ENCODE results near the gene SPEM1.
A peak's percentile ranks its signal among the peaks of the same experiment; 100 is the strongest.

SPEM1 gene

DNA sequence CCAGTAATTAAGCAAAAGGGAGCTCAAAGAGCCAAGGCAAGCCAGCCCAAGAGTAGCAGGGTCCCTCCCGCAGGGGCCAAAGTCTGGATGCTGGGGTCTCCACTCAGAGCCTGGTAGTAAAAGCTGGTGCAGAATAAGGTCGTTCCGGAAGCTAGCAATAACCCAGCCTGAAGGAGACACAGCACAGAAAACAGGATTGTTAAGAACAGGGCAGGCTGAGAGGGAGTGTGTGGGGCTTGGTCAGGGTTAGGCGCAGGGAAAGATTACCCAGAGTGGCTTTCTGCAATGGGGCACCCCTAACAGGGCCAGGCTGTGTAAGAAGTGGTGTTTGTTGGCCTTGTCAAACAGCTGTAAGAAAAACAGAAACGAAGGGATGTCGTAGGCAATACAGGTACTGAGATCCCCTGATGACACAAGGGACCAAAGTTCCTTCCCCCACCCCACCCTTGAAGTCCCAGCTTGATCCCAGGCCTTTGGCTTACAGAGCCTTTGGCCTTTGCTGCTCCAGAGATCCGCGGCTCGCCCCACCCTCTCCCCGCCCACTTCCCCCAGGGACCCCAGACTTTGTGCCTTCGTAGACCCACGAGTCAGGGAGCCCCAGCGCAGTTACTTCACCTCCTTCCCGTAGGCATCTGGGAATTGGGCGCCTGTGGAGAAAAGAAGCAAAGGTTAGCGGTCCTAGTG is 16.9 kb upstream of the SPEM1 start:
- DNase-seq, result peak; percentile 21

DNA sequence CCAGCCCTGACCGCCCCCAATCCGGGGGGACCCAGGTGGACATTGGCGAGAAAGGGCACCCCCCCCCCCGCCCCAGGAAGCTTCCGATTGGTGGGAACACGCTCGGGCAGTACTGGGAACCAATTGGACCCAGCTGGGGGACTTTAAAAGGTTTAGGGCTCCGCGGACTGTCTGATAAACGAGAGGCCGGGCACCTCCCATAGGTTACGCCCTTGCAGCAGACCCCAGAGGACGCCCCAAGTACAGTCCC is 16.5 kb upstream of the SPEM1 start:
- no peak for DNase-seq

DNA sequence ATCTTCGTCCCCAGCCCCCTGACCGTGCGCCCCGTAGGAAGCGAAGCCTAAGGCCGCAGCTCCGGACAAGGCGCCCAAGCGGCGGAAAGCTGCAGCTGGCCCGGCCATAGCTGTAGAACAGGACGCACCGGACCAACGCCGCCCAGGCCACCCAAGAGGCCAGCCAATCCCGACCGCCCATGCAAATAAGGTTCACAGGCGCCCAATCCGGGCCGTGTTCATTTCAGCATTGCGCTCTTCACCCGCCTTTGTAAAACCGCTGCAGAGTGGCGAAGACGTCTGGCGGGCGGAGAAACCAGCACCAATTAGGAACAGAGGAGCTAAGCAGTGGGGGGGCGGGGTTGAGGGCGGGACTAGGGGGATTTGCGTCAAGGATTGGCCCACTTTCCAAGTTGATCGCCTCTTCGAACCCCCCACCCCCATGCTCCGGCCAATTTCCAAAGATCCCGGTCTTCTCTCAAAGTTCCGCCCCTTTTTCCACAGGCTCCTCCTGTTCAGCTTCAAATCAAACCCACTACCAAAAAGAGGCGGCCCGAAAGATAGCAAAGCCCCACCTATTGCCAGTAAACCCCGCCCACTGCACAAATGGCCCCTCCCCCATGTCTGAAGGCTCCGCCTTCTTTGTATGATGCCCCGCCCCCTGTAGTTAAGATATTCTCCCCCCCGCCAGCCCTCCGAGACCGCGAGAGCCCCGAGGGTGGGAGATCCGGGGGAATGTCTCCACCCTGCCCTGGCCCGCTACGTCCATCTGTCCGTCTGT is 16.0 kb upstream of the SPEM1 start, which contains the start of gene TMEM256:
TMEM256 (minus strand) TSS at position 121 of the 760 bp plus-strand sequence; CDS start at position 108, 13 bp downstream.
- peak; percentile 98 for DNase-seq

DNA sequence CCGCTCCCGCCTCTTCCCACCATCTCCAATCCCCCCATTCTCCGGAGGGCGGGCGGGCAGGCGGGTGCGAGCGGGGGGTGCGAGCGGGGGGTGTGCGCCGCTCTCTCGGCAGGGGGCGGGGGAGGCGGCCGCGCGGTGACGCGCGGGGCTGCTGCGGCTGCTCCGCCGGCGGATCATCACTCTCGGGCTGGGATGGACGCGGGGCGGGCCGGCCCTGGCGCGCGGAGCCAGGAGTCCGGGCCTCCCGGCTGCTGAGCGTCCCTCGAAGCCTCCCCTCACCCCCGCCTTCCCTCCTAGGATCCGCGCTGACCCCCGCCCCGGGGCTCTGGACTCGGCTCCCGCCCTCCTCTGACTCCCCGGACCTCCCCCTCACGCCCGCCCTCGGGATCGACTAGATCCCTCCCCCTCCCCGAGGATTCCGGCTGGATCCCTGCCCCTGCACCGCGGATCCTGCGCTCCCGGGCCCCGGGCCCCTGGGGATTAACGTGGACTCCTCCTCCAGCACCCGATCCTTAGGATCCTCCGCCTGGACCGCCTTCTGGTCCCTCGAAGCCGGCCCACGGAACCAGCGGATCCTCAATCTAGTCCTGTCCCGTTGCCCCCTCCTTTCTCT is 15.3 kb upstream of the SPEM1 start:
- DNase-seq, result peak; percentile 82

DNA sequence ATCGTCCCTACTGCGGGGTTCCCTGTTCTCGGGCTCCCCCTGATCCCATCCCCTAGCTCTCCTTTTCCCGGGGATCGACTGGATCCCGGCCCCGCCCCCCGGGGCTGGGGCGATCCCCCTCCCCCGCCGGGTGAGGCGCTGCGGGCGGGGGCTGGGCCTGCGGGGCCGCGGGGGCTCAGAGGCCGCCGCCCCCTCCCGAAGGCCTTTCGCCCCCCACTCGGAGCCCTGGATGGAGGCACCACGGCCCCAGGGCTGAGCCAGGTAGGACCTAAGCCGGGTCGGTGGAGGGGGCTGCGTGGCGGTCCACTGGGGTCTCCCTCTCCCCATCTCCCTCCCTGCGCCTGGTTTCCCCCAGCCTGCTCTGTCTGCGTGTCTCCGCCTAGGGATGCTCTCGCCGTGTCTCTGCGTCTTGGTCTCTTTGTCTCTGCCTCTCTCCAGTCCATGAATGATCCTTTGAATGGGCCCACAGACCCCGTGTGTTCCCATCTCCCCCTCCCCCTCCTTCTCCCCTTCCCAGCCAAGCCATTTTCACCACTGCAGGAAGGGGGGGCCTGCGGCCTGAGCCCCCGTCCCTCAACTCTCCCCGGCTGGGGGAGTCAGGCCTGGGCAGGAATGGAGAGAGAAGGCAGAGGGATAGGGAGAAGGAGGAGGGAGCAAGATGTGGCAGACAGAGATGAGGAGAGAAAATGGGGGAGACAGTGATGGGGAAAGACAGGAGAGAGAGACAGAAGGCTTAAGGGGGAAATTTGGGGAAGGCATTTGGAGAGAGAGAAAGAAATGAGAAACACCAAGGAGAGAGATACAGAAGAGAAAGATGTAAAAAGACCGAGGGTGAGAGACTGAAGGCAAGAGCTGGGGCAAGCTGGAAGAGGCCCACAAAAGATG is 14.5 kb upstream of the SPEM1 start:
- no peak for DNase-seq

DNA sequence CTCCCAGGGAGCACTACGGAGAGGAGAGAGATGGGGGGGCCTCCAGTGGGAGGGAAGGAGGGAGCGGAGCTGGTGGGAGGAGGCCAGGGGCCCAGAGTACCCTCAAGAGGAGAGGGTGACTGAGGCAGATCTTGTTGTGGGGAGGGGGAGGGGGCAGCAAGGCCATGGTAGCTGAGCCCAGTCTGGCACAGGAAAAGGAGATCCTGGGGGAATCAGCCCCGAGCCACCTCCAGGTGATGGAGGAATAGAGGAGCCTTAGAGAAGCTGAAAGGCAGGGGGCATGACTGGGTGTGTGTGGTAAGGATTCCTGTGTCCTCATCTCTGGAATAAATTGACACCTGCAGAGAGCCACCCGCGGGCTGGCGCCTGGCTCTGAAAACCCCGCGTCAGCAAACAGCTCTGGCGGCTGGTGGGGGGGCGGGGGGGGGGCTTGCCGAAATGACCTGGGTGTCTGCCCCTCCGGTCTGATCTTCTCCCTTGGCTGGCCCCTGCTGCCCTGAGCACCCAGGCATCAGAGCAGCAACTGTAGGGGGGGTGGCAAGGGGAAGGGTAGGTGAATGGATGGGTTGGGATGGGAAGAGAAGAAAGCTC is 13.8 kb upstream of the SPEM1 start:
- DNase-seq, result no peak

DNA sequence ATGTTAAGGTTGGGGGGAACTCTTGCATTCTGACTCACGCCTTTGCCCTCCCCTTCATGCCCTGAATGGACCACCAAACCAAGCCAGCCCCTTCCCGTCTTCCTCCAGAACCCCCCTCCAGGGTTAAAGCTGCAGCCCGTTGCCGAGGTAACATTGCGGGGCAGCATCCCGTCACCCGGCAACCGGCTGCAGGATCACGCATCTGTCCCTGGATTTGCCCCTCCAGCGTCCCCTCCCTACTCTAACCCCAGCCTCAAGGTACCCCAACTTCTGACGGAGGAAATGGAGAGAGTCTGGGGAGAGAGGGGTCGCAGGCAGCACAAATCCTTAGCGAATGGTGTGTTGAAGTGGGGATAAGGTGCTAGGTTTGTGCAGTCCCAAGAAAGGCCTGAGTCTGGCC is 13.0 kb upstream of the SPEM1 start:
- DNase-seq, result no peak

DNA sequence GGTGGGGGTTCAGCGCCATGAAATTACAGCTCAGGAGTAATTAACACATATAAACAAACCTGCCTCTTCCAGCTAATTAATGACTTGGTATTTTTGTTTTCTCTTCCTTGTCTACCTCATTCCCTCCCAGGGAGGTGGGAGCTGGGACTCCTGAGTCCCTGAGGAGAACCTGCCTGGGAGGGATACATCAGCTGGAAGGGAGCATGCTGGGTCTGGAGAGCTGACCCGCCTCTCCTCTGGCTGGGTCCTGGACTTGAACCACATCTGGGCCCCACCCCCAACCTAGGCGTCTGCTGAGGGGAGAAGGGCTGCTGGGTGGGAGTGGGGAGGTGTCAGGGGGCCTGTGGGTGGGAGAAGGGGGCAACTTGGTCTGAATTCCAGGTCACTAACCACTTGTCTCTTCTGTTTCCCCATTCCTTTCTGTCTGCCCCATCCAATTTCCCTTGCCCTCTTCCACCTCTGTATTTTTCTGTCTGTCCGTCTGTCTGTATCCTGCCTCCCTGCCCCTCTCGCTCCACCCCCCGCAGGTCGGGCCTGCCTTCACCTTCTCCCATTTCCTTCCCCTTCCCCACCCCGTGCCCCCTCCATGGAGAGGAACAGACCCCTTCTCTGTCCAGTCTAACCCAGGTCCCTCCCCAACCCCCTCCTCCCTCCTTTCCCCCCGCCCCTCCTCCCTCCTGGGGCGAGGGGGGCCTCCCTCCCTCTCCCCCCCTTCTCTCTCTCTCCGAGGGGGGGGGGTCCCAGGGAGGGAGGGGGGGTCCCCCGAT is 12.5 kb upstream of the SPEM1 start, which contains the start of gene NLGN2:
NLGN2 (plus strand) TSS at position 361 of the 767 bp plus-strand sequence. CDS start 411 bp downstream, outside the sequence.
- DNase-seq, result no peak

DNA sequence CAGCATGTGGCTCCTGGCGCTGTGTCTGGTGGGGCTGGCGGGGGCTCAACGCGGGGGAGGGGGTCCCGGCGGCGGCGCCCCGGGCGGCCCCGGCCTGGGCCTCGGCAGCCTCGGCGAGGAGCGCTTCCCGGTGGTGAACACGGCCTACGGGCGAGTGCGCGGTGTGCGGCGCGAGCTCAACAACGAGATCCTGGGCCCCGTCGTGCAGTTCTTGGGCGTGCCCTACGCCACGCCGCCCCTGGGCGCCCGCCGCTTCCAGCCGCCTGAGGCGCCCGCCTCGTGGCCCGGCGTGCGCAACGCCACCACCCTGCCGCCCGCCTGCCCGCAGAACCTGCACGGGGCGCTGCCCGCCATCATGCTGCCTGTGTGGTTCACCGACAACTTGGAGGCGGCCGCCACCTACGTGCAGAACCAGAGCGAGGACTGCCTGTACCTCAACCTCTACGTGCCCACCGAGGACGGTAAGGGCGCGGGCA is 11.8 kb upstream of the SPEM1 start:
- peak; percentile 49 for DNase-seq

DNA sequence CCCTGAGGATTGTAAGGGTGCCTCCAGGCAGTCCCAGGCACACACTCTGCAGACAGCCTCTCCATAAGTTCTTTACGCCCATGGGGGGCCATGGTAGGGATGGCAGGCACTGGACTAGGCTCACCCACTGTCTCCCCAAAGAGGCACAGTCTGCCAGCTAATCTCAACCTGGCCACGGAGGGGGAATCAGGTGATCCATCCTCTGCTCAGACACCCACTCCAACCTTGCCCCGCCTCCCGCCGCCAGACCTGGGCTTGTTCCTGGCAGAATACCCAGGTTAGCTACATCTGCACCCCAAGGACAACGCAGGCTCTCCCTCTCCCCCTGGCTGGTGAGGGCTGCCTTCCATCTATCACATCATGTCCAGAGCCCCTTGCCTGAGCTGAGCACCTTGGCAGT is 11.3 kb upstream of the SPEM1 start:
- no peak for DNase-seq

DNA sequence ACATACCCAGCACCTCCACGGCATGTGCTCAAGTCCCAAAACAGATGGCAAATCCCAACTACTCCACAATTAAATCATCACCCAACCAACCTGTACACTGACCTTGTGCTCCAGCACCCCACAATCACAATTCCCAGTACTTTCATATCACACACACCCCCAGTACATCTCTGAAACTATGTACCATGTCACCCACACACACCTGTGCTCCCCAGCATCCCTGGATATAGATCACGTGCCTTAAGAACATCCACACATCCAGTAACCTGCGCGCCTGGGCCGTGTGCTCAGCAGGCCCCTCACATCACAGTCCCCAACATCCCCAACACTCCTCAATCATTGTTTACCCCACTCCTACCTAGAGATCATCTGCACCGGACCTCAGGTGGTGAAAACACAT is 10.4 kb upstream of the SPEM1 start:
- no peak for DNase-seq

DNA sequence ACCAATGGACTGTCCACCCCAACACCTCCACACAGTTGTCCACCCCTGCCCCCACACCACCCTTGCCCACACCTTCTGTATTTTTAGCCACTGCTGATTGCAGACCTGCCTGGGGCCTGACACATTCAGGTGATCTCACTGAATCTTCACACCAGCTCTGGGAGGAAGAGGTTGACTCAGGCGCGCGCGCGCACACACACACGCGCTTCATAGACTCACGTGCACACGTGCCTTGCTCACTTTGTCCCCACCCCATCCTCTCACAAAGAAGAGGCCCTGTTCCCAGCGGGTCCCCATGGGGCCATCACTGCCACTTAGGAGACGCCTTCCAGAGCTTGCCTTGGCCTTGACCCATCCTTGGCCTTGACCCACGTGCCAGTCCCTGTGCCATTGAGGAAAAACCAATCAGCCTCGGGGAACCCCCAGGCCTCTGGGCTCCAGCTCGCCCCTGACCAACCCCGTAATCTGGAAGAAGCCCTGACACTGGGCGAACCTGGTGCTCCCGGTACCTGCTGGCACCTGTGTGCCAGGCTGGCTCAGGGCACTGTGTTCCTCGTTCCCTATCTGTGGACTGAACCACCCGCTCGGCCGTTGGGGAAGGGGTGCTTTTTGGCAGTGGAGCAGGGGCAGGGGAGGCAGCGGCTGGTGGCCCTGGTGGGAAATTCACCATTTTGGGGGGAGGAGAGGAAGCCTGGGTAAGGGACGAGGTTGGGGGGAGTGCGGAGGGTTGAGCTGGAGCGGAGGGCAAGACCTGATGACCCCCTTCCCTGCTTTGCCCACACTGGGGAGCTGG is 9.3 kb upstream of the SPEM1 start:
- no peak for DNase-seq

DNA sequence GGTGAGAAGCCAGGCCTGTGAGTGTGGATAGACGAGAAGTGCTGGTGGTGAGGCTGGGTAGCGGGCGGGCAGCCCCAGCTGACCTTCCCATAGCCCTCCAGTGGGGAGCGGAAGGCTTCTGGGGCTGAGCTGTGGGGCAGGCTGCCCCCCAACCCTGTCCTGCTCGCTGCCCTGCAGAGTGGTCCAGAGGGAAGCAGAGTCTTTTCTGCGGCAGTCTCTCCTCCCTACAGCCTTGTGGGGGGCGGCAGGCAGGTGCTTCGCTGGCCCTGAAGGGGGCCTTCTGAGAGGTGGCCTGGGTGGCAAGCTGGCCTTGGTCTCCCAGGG is 8.7 kb upstream of the SPEM1 start:
- DNase-seq, result no peak

DNA sequence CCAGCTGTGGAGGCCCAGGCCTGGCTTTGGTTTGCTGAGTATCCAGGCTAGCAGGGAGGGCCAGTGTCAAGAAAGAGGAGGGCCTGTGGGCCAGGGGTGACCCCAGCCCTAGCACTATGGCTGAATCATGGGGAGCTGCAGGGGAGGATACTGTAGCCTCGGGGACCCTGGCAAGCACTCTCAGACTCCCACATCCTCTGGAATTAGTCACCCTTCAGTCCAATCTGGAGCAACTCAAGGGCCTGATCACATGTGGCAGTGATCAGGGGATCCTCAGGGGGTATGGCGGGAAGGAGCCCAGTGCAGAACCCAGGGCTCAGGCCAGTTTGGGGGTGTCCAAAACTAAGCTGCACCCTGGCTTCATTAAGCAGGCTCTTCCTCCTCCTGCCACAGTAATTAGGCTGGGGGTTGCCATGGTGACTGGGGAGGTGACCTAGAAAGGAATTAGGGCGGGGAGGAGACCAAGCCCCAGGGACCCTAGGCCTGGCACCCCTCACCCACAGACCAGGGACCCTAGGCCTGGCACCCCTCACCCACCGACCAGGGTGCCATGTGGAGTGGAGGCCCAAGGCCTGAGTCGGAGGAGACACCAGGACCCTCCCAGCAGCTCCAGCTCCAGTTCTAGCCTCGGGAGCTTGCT is 6.7 kb upstream of the SPEM1 start:
- no peak for DNase-seq

DNA sequence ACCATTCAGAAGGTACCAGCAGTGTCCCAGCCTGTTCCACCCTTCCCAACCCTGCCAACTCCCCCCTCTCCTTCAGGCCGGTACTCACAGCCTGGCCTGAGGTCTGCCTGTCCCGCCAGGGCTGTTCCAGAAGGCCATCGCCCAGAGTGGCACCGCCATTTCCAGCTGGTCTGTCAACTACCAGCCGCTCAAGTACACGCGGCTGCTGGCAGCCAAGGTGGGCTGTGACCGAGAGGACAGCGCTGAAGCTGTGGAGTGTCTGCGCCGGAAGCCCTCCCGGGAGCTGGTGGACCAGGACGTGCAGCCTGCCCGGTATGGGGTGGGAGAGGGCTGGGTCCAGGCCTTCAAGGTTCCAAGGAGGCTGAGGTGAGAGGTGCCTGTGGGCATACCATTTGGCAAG is 5.3 kb upstream of the SPEM1 start:
- no peak for DNase-seq

DNA sequence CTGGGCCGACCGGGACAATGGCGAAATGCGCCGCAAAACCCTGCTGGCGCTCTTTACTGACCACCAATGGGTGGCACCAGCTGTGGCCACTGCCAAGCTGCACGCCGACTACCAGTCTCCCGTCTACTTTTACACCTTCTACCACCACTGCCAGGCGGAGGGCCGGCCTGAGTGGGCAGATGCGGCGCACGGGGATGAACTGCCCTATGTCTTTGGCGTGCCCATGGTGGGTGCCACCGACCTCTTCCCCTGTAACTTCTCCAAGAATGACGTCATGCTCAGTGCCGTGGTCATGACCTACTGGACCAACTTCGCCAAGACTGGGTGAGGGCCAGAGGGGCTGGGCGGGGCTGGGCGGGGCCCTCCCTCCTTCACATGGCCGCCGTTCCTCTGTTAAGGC is 4.3 kb upstream of the SPEM1 start:
- DNase-seq, result no peak

DNA sequence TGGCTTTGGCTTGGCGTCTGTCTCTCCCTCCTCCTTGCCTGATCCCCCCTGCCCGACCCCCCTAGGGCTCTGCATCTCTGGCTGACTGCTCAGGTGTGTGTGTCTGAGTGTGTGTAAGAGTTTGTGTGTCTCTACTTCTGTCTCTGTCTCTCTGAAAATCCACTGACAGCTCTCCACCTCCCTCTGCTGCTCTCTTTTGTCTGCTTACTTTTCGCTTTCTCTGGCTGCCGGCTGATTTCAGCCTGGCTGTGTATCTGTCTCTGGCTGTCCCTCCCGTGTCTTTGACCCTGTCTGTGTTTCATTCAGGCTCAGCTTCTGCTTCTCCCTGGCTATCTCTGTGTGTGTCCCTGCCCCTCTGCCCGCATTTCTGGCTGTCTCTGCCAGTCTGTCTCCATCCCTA is 3.8 kb upstream of the SPEM1 start:
- no peak for DNase-seq

DNA sequence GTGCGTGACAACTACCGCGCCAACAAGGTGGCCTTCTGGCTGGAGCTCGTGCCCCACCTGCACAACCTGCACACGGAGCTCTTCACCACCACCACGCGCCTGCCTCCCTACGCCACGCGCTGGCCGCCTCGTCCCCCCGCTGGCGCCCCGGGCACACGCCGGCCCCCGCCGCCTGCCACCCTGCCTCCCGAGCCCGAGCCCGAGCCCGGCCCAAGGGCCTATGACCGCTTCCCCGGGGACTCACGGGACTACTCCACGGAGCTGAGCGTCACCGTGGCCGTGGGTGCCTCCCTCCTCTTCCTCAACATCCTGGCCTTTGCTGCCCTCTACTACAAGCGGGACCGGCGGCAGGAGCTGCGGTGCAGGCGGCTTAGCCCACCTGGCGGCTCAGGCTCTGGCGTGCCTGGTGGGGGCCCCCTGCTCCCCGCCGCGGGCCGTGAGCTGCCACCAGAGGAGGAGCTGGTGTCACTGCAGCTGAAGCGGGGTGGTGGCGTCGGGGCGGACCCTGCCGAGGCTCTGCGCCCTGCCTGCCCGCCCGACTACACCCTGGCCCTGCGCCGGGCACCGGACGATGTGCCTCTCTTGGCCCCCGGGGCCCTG is 3.0 kb upstream of the SPEM1 start:
- DNase-seq, result no peak

DNA sequence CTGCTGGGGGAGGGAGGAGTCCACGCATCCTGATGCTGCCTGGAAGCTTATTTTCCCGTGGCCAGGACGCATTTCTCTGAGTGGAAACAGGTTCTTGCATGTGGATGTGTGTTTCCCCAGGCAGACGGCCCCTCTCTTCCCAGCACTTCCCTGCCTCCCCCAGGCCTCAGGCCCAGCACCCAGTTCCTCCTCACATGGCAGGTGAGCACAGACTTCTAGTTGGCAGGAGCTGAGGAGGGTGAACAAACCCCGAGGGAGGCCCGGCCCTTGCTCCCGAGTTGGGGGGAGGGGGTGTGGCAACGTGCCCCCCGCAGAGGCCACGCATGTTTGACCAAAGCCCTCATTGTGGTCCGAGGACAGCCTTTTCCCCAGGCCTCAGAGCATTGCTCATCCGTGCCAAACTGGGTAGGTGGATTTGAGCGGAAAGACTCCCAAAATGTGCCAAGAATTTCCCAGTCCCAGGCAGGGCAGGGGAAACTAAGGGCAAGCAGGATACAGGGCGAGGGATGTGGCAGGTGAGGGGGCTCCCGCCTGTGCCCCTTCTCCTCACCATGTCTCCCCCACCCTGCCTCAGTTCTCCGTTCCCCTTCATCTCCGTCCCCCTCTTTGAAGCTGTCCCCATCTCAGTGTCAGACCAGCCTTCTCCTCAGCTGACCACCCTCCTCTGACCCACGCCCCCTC is 1.5 kb upstream of the SPEM1 start:
- DNase-seq, result no peak

DNA sequence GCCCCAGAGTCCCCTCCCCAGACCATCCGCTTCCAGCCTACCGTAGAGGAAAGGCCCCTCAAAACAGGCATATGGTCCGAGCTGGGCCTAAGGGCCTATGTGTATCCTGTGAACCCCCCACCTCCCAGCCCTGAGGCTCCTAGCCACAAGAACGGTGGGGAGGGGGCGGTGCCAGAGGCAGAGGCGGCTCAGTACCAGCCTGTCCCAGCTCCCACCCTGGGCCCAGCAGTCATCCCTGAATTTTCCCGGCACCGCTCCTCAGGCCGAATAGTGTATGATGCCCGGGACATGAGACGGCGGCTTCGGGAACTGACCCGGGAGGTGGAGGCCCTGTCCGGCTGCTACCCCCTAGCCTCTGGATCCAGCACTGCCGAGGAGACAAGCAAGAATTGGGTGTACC is 1.1 kb downstream of the SPEM1 start:
- no peak for DNase-seq

Measured in CD4-positive, alpha-beta T cell treated with Interleukin-21 for 1 hour (primary cell).